Neuronal stem cell (in vitro differentiated cells): ENCODE data around the gene LDLRAD1.
"Not testable (repeated sequence)": the region's sequence is repeated elsewhere in the genome, so short reads cannot be mapped to it uniquely, and the experiment has no call there.

Source experiments
- DNase-seq: peaks from one replicate; pipeline ENCODE4 v3.0.0-alpha.2; 2013; ENCODE audit warnings: low spot score
- H2AFZ ChIP-seq: one replicate; pipeline ENCODE4 v1.6.1; 2013; ENCODE audit warnings: mild to moderate bottlenecking, low read length, inconsistent platforms
- H2AK5ac ChIP-seq: 2 replicates; pipeline ENCODE4 v1.6.1; 2013; ENCODE audit warnings: low read depth, mild to moderate bottlenecking, inconsistent platforms, low read length, moderate library complexity, mixed read lengths
- H2BK120ac ChIP-seq: 2 replicates; pipeline ENCODE4 v1.6.1; 2013; ENCODE audit warnings: low read depth, mild to moderate bottlenecking, inconsistent platforms, low read length, moderate library complexity, mixed read lengths
- H2BK12ac ChIP-seq: one replicate; pipeline ENCODE4 v1.6.1; 2013; ENCODE audit warnings: low read length, inconsistent platforms
- H2BK15ac ChIP-seq: 2 replicates; pipeline ENCODE4 v1.6.1; 2013; ENCODE audit warnings: mild to moderate bottlenecking, low read length, inconsistent platforms, mixed read lengths
- H2BK5ac ChIP-seq: one replicate; pipeline ENCODE4 v1.6.1; 2013; ENCODE audit warnings: inconsistent platforms, mild to moderate bottlenecking, low read length, moderate library complexity
- H3K14ac ChIP-seq: one replicate; pipeline ENCODE4 v1.6.1; 2013; ENCODE audit warnings: low read length, inconsistent platforms
- H3K18ac ChIP-seq: 2 replicates; pipeline ENCODE4 v1.6.1; 2013; ENCODE audit warnings: low read length, inconsistent platforms
- H3K23ac ChIP-seq: 2 replicates; pipeline ENCODE4 v1.6.1; 2013; ENCODE audit warnings: low read depth, mild to moderate bottlenecking, mixed read lengths, low read length, inconsistent platforms; ENCODE audit not compliant: poor library complexity
- H3K27ac ChIP-seq: replicated peaks from 3 replicates; pipeline ENCODE4 v1.5.1; 2013; ENCODE audit warnings: low read length, inconsistent platforms
- H3K27me3 ChIP-seq, 3 experiments: 2 replicates each; pipeline ENCODE4 v1.6.1; 2013; ENCODE audit warnings: low read length in 3 of 3, mild to moderate bottlenecking in 2 of 3, inconsistent platforms in 1 of 3, low read depth in 1 of 3, mixed read lengths in 1 of 3, moderate library complexity in 1 of 3; ENCODE audit not compliant: control insufficient read depth in 3 of 3, insufficient read depth in 3 of 3
- H3K36me3 ChIP-seq, 2 donors: replicated peaks in 1 of 2; 2 replicates each; pipeline ENCODE4 v1.6.1; 2013; ENCODE audit warnings: low read length in 2 of 2; ENCODE audit not compliant: control insufficient read depth in 2 of 2, insufficient read depth in 2 of 2
- H3K4ac ChIP-seq: 2 replicates; pipeline ENCODE4 v1.6.1; 2013; ENCODE audit warnings: inconsistent platforms, mild to moderate bottlenecking, low read length, moderate library complexity
- H3K4me1 ChIP-seq, 2 donors: 1 replicate in 1 of 2; 2 replicates in 1 of 2; pipeline ENCODE4 v1.6.1; 2013; ENCODE audit warnings: low read length in 2 of 2, low read depth in 1 of 2; ENCODE audit not compliant: control insufficient read depth in 2 of 2, insufficient read depth in 1 of 2
- H3K4me2 ChIP-seq: one replicate; pipeline ENCODE4 v1.6.1; 2013; ENCODE audit warnings: mild to moderate bottlenecking, low read length, inconsistent platforms; ENCODE audit not compliant: insufficient read depth, poor library complexity, severe bottlenecking
- H3K4me3 ChIP-seq, 2 donors: 2 replicates each; pipeline ENCODE4 v1.5.1; 2013; ENCODE audit warnings: low read length in 2 of 2, mild to moderate bottlenecking in 2 of 2, inconsistent platforms in 1 of 2, moderate library complexity in 1 of 2
- H3K79me1 ChIP-seq: one replicate; pipeline ENCODE4 v1.6.1; 2013; ENCODE audit warnings: low read depth, mild to moderate bottlenecking, inconsistent platforms, low read length, moderate library complexity
- H3K9ac ChIP-seq: one replicate; pipeline ENCODE4 v1.6.1; 2013; ENCODE audit warnings: mild to moderate bottlenecking, low read depth, low read length, inconsistent platforms; ENCODE audit not compliant: poor library complexity
- H3K9me3 ChIP-seq, 2 donors: replicated peaks in 1 of 2; 2 replicates each; pipeline versions ENCODE3 to v1.6.1; 2013; ENCODE audit warnings: low read length in 2 of 2, mild to moderate bottlenecking in 2 of 2, inconsistent platforms in 1 of 2, low read depth in 1 of 2, mixed read lengths in 1 of 2, moderate library complexity in 1 of 2; ENCODE audit not compliant: control insufficient read depth in 2 of 2, insufficient read depth in 1 of 2
- H4K8ac ChIP-seq: one replicate; pipeline ENCODE4 v1.6.1; 2013; ENCODE audit warnings: low read depth, mild to moderate bottlenecking, inconsistent platforms, low read length, moderate library complexity
- H4K91ac ChIP-seq: one replicate; pipeline ENCODE4 v1.6.1; 2013; ENCODE audit warnings: low read length, low read depth, mild to moderate bottlenecking, inconsistent platforms; ENCODE audit not compliant: poor library complexity
- WGBS, 2 donors: extraction: QIAGEN DNeasy Blood & Tissue Kit; methylation state at CpG; one replicate each; pipeline ENCODE4 v1.1.7; 2013; ENCODE audit warnings: missing lambda C conversion rate in 2 of 2, mixed read lengths in 1 of 2; ENCODE audit not compliant: insufficient read length in 2 of 2, insufficient replicate concordance in 1 of 2; ENCODE audit errors: extremely low coverage in 2 of 2; 5-methylcytosine and 5-hydroxymethylcytosine counted together

Gene LDLRAD1

DNA sequence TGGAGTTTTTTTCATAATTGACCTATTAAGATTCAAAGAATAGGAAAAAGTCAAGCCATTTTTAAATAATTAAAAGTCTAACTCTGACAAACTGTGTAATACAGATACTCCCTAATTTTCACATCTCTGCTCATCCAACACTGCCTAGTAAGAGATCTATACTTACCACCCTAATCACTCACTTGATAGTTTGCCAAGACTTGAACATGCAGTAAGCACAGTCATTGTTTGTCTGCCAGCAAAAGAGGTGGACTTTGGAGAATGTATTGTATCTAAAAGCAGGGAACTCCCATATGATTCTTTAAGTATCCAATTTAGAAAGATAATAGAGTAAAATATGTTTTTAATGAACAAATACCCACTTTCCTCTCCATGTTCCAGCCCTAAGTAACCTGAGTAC is 19.5 kb upstream of the LDLRAD1 start:
- Histone ChIP-seq H3K18ac (no peak overlapping the region), H3K23ac (no peak overlapping the region), H3K9me3 (no peaks in the 10 kb centered on the region), H4K91ac (no peak overlapping the region), H3K27me3 (no peaks in the 10 kb centered on the region), H2BK5ac (no peak overlapping the region), H3K4me2 (no peak overlapping the region), H2AK5ac (no peak overlapping the region), H2BK120ac (no peak overlapping the region), H4K8ac (no peak overlapping the region), H2AFZ (no peak overlapping the region), H3K27ac (no peak overlapping the region), H3K79me1 (no peaks in the 10 kb centered on the region), H3K4ac (no peak overlapping the region), H2BK15ac (no peak overlapping the region), H3K14ac (no peak overlapping the region), H3K4me3 (no peak overlapping the region), H3K36me3 (peaks cover 12 to 95% of the 10 kb centered on the region in 2 donors), H2BK12ac (no peak overlapping the region), H3K9ac (no peak overlapping the region), H3K4me1 (no peaks in the 10 kb centered on the region)
- DNase-seq: no peak

DNA sequence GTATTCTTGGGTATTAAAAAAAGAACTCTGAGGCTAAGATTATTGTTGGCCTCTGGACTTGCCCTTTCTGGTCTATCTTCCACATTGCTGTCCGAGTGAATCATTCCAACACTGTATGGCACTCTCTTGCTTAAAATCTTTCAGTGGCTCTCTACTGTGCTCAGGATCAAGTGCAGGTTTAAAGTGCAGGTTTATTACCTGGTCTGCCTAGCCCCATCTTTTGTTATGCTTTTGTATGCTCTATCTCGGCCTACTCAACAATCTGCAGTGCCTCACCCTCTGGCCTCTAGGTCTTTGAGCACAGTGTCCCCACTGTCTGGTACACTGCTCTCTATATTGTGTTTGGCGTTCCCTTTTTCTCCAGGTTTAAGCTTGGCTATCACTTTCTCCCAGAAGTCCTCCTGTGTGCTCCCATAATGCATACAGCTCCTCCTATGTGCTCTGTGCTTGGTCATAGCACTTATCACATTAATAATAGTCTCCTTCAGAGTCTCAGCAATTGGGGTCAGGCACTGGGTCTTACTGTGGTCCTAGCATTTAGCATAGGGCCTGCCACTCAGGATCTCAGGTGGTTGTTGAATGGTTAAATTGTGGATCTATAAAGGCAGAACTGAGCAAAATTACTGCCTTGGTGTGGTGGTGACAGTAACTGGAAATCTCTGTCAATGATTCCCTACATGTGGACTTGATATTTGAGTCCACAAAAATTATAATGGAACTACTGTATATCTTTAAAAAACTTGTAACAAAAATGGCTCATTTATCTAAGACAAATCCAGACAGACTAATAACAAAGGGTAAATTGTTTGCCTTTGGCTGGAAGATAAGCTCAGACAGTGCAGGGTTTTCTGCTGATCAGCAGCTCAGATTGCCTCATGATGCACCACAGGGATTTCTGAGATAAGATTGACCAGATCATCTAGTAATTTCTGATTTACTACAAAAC is 10.6 kb upstream of the LDLRAD1 start:
- no peak overlapping the region for H3K27ac ChIP-seq
- H2AK5ac ChIP-seq: no peak overlapping the region
- no peak for DNase-seq

DNA sequence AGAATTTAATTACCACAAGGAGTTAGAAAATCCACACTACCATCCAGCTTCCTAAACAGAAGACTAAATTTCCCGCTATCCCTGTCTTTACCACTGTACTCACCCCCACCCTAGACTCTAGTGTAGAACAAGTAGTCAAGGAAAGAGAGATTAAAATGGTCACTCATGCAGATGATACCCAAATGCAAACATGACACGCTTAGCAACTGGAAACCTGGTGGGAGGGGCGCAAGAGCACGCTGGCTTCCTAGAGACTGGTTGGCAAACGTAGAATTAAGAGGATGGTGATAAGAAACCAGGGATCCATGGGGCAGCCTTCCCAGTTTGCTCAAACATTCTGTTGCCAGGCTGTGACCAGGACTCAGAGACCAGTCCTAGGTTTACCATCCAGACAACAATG is 9.9 kb upstream of the LDLRAD1 start:
- Histone ChIP-seq H3K23ac (no peak overlapping the region), H2AFZ (no peak overlapping the region), H3K4ac (no peak overlapping the region), H3K27me3 (peaks cover 0 to 2% (median 0%) of the 10 kb centered on the region in 3 experiments), H3K4me2 (no peak overlapping the region), H3K18ac (no peak overlapping the region), H4K8ac (no peak overlapping the region), H2BK15ac (no peak overlapping the region), H3K9ac (no peak overlapping the region), H3K4me1 (no peaks in the 10 kb centered on the region), H3K27ac (no peak overlapping the region), H3K4me3 (no peak overlapping the region), H2AK5ac (no peak overlapping the region), H3K9me3 (no peaks in the 10 kb centered on the region), H4K91ac (no peak overlapping the region), H3K14ac (no peak overlapping the region), H2BK5ac (no peak overlapping the region), H3K79me1 (no peaks in the 10 kb centered on the region), H2BK120ac (no peak overlapping the region), H2BK12ac (no peak overlapping the region), H3K36me3 (peaks cover 0 to 30% of the 10 kb centered on the region in 2 donors)
- DNase-seq: no peak
- WGBS, 2 donors: no CpG with 5 or more reads among the region's 5 CpGs

More for the DNA sequence above, 10.6 kb upstream of the LDLRAD1 start:
- Histone ChIP-seq H4K8ac (no peak overlapping the region), H3K9ac (no peak overlapping the region), H3K36me3 (peaks cover 0 to 36% of the 10 kb centered on the region in 2 donors), H4K91ac (no peak overlapping the region), H3K23ac (no peak overlapping the region), H3K4me2 (no peak overlapping the region), H3K18ac (no peak overlapping the region), H3K4me3 (no peak overlapping the region), H3K27me3 (peaks cover 0 to under 1% (median 0%) of the 10 kb centered on the region in 3 experiments), H3K79me1 (no peaks in the 10 kb centered on the region), H2AFZ (no peak overlapping the region), H3K4me1 (no peaks in the 10 kb centered on the region), H3K14ac (no peak overlapping the region), H2BK120ac (no peak overlapping the region), H2BK15ac (no peak overlapping the region), H3K4ac (no peak overlapping the region), H2BK5ac (no peak overlapping the region), H3K9me3 (no peaks in the 10 kb centered on the region), H2BK12ac (no peak overlapping the region)
- WGBS, 2 donors: no CpG with 5 or more reads among the region's 3 CpGs

DNA sequence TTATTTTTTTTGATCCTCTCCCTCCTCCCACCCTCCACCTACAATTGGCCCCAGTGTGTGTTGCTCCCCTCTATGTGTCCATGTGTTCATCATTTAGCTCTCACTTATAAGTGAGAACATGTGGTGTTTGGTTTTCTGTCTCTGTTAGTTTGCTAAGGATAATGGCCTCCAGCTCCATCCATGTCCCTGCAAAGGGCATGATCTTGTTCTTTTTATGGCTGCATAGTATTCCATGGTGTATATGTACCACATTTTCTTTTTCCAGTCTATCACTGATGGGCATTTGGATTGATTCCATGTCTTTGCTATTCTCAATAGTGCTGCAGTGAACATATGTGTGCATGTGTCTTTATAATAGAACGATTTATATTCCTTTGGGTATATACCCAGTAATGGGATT is 6.8 kb upstream of the LDLRAD1 start:
- not testable (repeated sequence) for H3K4me3 ChIP-seq, H4K91ac ChIP-seq, H3K18ac ChIP-seq, H4K8ac ChIP-seq, H2BK5ac ChIP-seq, DNase-seq, H3K4ac ChIP-seq, H2AFZ ChIP-seq, H3K9ac ChIP-seq, H2AK5ac ChIP-seq, H3K14ac ChIP-seq, H3K4me1 ChIP-seq, H3K36me3 ChIP-seq, H3K27ac ChIP-seq, H3K79me1 ChIP-seq, H2BK15ac ChIP-seq, H3K4me2 ChIP-seq, H2BK120ac ChIP-seq, H2BK12ac ChIP-seq, H3K9me3 ChIP-seq, H3K23ac ChIP-seq
- peaks cover 0 to 10% (median 0%) of the 10 kb centered on the region in 3 experiments for H3K27me3 ChIP-seq
- no CpG with 5 or more reads among the region's 1 CpG for WGBS, 2 donors
